Measurements from ENCODE around the gene PRKCH. TPM values are rescaled to one million over a fixed set of nuclear protein-coding genes. Genes with fewer than 3 reads are reported as not detected.

Gene PRKCH
- total and polyA plus RNA-seq, 5 donors from 2014 or later: 194 to 457 (median 201) TPM

GRCh38 chr14:61551384-61551783, 230.0 kb downstream of the PRKCH start:
- Mint-ChIP-seq H3K4me3 (no peak overlapping the region), H3K9me3 (no peaks in the 10 kb centered on the region), H3K36me3 (peaks cover 45% of the 10 kb centered on the region), H3K4me1 (peaks cover 21 to 47% (median 30%) of the 10 kb centered on the region in 4 donors), H3K27me3 (no peaks in the 10 kb centered on the region), H3K27ac (peak overlapping the region; percentile 16 to 68 (median 45))
- H3K27me3 ChIP-seq (ENCODE audit: control insufficient read depth, insufficient read depth, low read length): no peaks in the 10 kb centered on the region
- H3K4me1 ChIP-seq (ENCODE audit: control insufficient read depth, insufficient read depth, low read length, poor library complexity, severe bottlenecking): peaks cover 8% of the 10 kb centered on the region
- peaks cover 58% of the 10 kb centered on the region for H3K36me3 ChIP-seq (ENCODE audit: control insufficient read depth, insufficient read depth, low read length)
- no peaks in the 10 kb centered on the region for H3K9me3 ChIP-seq (ENCODE audit: control insufficient read depth in 2 of 2, low read length in 2 of 2)
- ATAC-seq (ENCODE audit: low read depth in 2 of 2): no peak
- H3K4me3 ChIP-seq (ENCODE audit: low read depth, low read length): no peak overlapping the region
- DNase-seq: no peak
- H3K27ac ChIP-seq (ENCODE audit: insufficient read depth, low read length, poor library complexity, severe bottlenecking): no peak overlapping the region

- Mint-ChIP-seq H3K4me1 (peaks cover 21 to 47% (median 32%) of the 10 kb centered on the region in 4 donors), H3K27me3 (no peaks in the 10 kb centered on the region), H3K4me3 (no peak overlapping the region), H3K27ac (peak overlapping the region in 2 of 3 donors; percentile 12 to 45), H3K36me3 (peaks cover 43% of the 10 kb centered on the region), H3K9me3 (peaks cover 0 to under 1% (median 0%) of the 10 kb centered on the region in 7 donors)
- ATAC-seq (ENCODE audit: low read depth in 2 of 2): no peak
- no peak overlapping the region for H3K27ac ChIP-seq (ENCODE audit: insufficient read depth, low read length, poor library complexity, severe bottlenecking)
- peaks cover 8% of the 10 kb centered on the region for H3K4me1 ChIP-seq (ENCODE audit: control insufficient read depth, insufficient read depth, low read length, poor library complexity, severe bottlenecking)
- H3K9me3 ChIP-seq (ENCODE audit: control insufficient read depth in 2 of 2, low read length in 2 of 2): no peaks in the 10 kb centered on the region
- no peak for DNase-seq
- H3K27me3 ChIP-seq (ENCODE audit: control insufficient read depth, insufficient read depth, low read length): no peaks in the 10 kb centered on the region
- no peak overlapping the region for H3K4me3 ChIP-seq (ENCODE audit: low read depth, low read length)
- H3K36me3 ChIP-seq (ENCODE audit: control insufficient read depth, insufficient read depth, low read length): peaks cover 51% of the 10 kb centered on the region
Observed at GRCh38 chr14:61552241-61552640, 230.9 kb downstream of the PRKCH start.

GRCh38 chr14:61553730-61554641, 232.6 kb downstream of the PRKCH start:
- H3K4me1 Mint-ChIP-seq: peaks cover 21 to 45% (median 32%) of the 10 kb centered on the region in 4 donors
- Histone ChIP-seq H3K4me1 (ENCODE audit: control insufficient read depth, insufficient read depth, low read length, poor library complexity, severe bottlenecking) (peaks cover 8% of the 10 kb centered on the region), H3K4me3 (ENCODE audit: low read depth, low read length) (no peak overlapping the region), H3K9me3 (ENCODE audit: control insufficient read depth in 2 of 2, low read length in 2 of 2) (no peaks in the 10 kb centered on the region), H3K36me3 (ENCODE audit: control insufficient read depth, insufficient read depth, low read length) (peaks cover 34% of the 10 kb centered on the region), H3K27ac (ENCODE audit: insufficient read depth, low read length, poor library complexity, severe bottlenecking) (no peak overlapping the region), H3K27me3 (ENCODE audit: control insufficient read depth, insufficient read depth, low read length) (no peaks in the 10 kb centered on the region)
- no peaks in the 10 kb centered on the region for H3K27me3 Mint-ChIP-seq
- peaks cover 0 to 2% (median 0%) of the 10 kb centered on the region in 7 donors for H3K9me3 Mint-ChIP-seq
- DNase-seq (no peak), ATAC-seq (ENCODE audit: low read depth in 2 of 2) (no peak)
- peak overlapping the region in 3 of 4 donors; percentile 13 to 34 (median 29) for H3K4me3 Mint-ChIP-seq
- peaks cover 42% of the 10 kb centered on the region for H3K36me3 Mint-ChIP-seq
- H3K27ac Mint-ChIP-seq: peak overlapping the region; percentile 73 to 85 (median 76)

- Mint-ChIP-seq H3K27ac (peak overlapping the region in 2 of 3 donors; percentile 16 to 70), H3K36me3 (peaks cover 30% of the 10 kb centered on the region), H3K9me3 (peaks cover 0 to 2% (median 0%) of the 10 kb centered on the region in 7 donors), H3K4me1 (peaks cover 21 to 42% (median 26%) of the 10 kb centered on the region in 4 donors), H3K4me3 (peak overlapping the region in 1 of 4 donors; percentile 63), H3K27me3 (no peaks in the 10 kb centered on the region)
- no peaks in the 10 kb centered on the region for H3K9me3 ChIP-seq (ENCODE audit: control insufficient read depth in 2 of 2, low read length in 2 of 2)
- DNase-seq (no peak), ATAC-seq (ENCODE audit: low read depth in 2 of 2) (no peak)
- H3K4me3 ChIP-seq (ENCODE audit: low read depth, low read length): no peak overlapping the region
- H3K4me1 ChIP-seq (ENCODE audit: control insufficient read depth, insufficient read depth, low read length, poor library complexity, severe bottlenecking): peaks cover 8% of the 10 kb centered on the region
- no peaks in the 10 kb centered on the region for H3K27me3 ChIP-seq (ENCODE audit: control insufficient read depth, insufficient read depth, low read length)
- peaks cover 21% of the 10 kb centered on the region for H3K36me3 ChIP-seq (ENCODE audit: control insufficient read depth, insufficient read depth, low read length)
- no peak overlapping the region for H3K27ac ChIP-seq (ENCODE audit: insufficient read depth, low read length, poor library complexity, severe bottlenecking)
Observed at GRCh38 chr14:61555056-61555838, 233.9 kb downstream of the PRKCH start.

- peaks cover 8% of the 10 kb centered on the region for H3K4me1 ChIP-seq (ENCODE audit: control insufficient read depth, insufficient read depth, low read length, poor library complexity, severe bottlenecking)
- H3K36me3 ChIP-seq (ENCODE audit: control insufficient read depth, insufficient read depth, low read length): peaks cover 9% of the 10 kb centered on the region
- Mint-ChIP-seq H3K27me3 (no peaks in the 10 kb centered on the region), H3K27ac (no peak overlapping the region), H3K9me3 (peaks cover 0 to 2% (median 0%) of the 10 kb centered on the region in 7 donors), H3K4me3 (no peak overlapping the region), H3K4me1 (peaks cover 14 to 33% (median 21%) of the 10 kb centered on the region in 4 donors), H3K36me3 (peaks cover 19% of the 10 kb centered on the region)
- H3K4me3 ChIP-seq (ENCODE audit: low read depth, low read length): no peak overlapping the region
- H3K27me3 ChIP-seq (ENCODE audit: control insufficient read depth, insufficient read depth, low read length): no peaks in the 10 kb centered on the region
- no peak overlapping the region for H3K27ac ChIP-seq (ENCODE audit: insufficient read depth, low read length, poor library complexity, severe bottlenecking)
- no peak for DNase-seq
- no peaks in the 10 kb centered on the region for H3K9me3 ChIP-seq (ENCODE audit: control insufficient read depth in 2 of 2, low read length in 2 of 2)
- ATAC-seq (ENCODE audit: low read depth in 2 of 2): no peak
Observed at GRCh38 chr14:61556455-61556854, 235.1 kb downstream of the PRKCH start.

- H3K36me3 ChIP-seq (ENCODE audit: control insufficient read depth, insufficient read depth, low read length): peaks cover 3% of the 10 kb centered on the region
- peaks cover 0 to 2% (median 0%) of the 10 kb centered on the region in 7 donors for H3K9me3 Mint-ChIP-seq
- DNase-seq: no peak
- no peaks in the 10 kb centered on the region for H3K27me3 ChIP-seq (ENCODE audit: control insufficient read depth, insufficient read depth, low read length)
- no peak for ATAC-seq (ENCODE audit: low read depth in 2 of 2)
- H3K4me1 Mint-ChIP-seq: peaks cover 9 to 25% (median 17%) of the 10 kb centered on the region in 4 donors
- no peak overlapping the region for H3K4me3 Mint-ChIP-seq
- no peak overlapping the region for H3K27ac ChIP-seq (ENCODE audit: insufficient read depth, low read length, poor library complexity, severe bottlenecking)
- H3K27ac Mint-ChIP-seq: no peak overlapping the region
- peaks cover 8% of the 10 kb centered on the region for H3K4me1 ChIP-seq (ENCODE audit: control insufficient read depth, insufficient read depth, low read length, poor library complexity, severe bottlenecking)
- no peaks in the 10 kb centered on the region for H3K9me3 ChIP-seq (ENCODE audit: control insufficient read depth in 2 of 2, low read length in 2 of 2)
- H3K36me3 Mint-ChIP-seq: peaks cover 12% of the 10 kb centered on the region
- H3K27me3 Mint-ChIP-seq: no peaks in the 10 kb centered on the region
- H3K4me3 ChIP-seq (ENCODE audit: low read depth, low read length): no peak overlapping the region
Observed at GRCh38 chr14:61557262-61557661, 235.9 kb downstream of the PRKCH start.

GRCh38 chr14:61557854-61558253, 236.5 kb downstream of the PRKCH start:
- no peak for DNase-seq
- Histone ChIP-seq H3K27me3 (ENCODE audit: control insufficient read depth, insufficient read depth, low read length) (no peaks in the 10 kb centered on the region), H3K4me1 (ENCODE audit: control insufficient read depth, insufficient read depth, low read length, poor library complexity, severe bottlenecking) (peaks cover 3% of the 10 kb centered on the region), H3K27ac (ENCODE audit: insufficient read depth, low read length, poor library complexity, severe bottlenecking) (no peak overlapping the region), H3K4me3 (ENCODE audit: low read depth, low read length) (no peak overlapping the region), H3K36me3 (ENCODE audit: control insufficient read depth, insufficient read depth, low read length) (no peaks in the 10 kb centered on the region), H3K9me3 (ENCODE audit: control insufficient read depth in 2 of 2, low read length in 2 of 2) (no peaks in the 10 kb centered on the region)
- ATAC-seq (ENCODE audit: low read depth in 2 of 2): no peak
- H3K27ac Mint-ChIP-seq: no peak overlapping the region
- peaks cover 0 to 2% (median 0%) of the 10 kb centered on the region in 7 donors for H3K9me3 Mint-ChIP-seq
- peaks cover 9 to 19% (median 12%) of the 10 kb centered on the region in 4 donors for H3K4me1 Mint-ChIP-seq
- no peak overlapping the region for H3K4me3 Mint-ChIP-seq
- no peaks in the 10 kb centered on the region for H3K27me3 Mint-ChIP-seq
- H3K36me3 Mint-ChIP-seq: peaks cover 9% of the 10 kb centered on the region

Data from CD4-positive, CD25-positive, alpha-beta regulatory T cell (primary cell).